Measurements from ENCODE around the gene RENBP.

Gene RENBP

DNA sequence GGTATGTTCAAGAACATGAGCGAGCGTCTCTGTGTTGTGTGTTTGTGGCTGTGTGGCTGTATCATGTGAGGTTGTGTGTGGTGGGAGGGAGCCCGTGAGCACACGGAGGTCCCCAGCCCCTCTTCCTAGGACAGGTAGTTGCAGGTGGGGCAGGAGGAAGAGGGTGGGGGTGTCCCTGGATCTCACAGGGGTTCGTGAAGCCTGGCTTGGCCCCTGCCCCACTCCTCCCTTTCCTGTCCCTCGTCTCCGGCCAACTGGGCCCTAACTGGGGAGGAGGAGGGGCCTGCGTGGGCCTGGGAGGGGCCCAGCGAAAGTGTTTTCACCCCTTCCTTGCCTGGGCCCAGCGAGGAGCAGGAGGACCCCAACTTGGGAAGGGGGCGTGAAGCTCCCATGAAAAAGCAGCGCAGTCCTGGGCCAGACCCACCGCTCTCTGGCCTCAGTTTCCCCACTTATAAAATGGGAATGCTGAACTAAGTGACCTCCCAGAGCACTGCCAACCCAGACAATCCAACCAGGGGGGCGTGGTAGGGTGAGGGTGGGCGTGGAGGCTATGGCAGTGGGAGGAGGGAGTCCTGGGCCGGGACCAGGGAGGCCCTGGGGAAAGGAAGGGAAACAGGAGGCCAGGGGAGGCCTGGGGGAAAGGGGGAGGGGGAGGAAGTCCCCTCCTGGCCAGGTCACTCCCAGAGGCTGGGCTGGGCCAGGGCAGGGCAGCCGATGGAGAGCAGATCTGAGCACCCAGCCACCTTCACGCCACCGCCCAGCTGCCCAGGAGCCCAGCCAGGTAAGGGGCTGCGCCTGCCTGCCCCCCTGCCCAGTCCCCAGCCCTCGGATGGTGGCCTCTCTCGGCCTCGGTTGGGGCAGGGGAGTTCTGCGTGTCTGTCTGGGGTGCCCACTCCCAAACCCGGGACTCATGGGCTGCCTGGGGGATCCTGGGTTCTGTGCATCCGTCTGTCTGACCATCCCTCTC, 40.2 kb downstream of the RENBP start, which contains the start of gene AVPR2:
TSS of gene AVPR2 (plus strand) at position 683 of the 967 bp plus-strand sequence. CDS start 473 bp downstream, outside the sequence.
- peaks cover 2% of the 10 kb centered on the region for H3K36me3 ChIP-seq (ENCODE audit: control insufficient read depth, insufficient read depth, low read length)
- TF ChIP-seq, protein P1, sequence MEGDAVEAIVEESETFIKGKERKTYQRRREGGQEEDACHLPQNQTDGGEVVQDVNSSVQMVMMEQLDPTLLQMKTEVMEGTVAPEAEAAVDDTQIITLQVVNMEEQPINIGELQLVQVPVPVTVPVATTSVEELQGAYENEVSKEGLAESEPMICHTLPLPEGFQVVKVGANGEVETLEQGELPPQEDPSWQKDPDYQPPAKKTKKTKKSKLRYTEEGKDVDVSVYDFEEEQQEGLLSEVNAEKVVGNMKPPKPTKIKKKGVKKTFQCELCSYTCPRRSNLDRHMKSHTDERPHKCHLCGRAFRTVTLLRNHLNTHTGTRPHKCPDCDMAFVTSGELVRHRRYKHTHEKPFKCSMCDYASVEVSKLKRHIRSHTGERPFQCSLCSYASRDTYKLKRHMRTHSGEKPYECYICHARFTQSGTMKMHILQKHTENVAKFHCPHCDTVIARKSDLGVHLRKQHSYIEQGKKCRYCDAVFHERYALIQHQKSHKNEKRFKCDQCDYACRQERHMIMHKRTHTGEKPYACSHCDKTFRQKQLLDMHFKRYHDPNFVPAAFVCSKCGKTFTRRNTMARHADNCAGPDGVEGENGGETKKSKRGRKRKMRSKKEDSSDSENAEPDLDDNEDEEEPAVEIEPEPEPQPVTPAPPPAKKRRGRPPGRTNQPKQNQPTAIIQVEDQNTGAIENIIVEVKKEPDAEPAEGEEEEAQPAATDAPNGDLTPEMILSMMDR (IDR thresholded peaks at IDR 0.05; ENCODE audit: insufficient read depth, low read length, poor library complexity, severe bottlenecking), result no peak
- H3K27me3 ChIP-seq (replicated peaks; ENCODE audit: control insufficient read depth, insufficient read depth, low read length), result no peaks in the 10 kb centered on the region
- no peak within 1 kb of the TSS for H3K4me3 ChIP-seq (replicated peaks; ENCODE audit: low read depth, low read length)
- no peak for DNase-seq (ENCODE audit: extremely low read depth, insufficient read length)

DNA sequence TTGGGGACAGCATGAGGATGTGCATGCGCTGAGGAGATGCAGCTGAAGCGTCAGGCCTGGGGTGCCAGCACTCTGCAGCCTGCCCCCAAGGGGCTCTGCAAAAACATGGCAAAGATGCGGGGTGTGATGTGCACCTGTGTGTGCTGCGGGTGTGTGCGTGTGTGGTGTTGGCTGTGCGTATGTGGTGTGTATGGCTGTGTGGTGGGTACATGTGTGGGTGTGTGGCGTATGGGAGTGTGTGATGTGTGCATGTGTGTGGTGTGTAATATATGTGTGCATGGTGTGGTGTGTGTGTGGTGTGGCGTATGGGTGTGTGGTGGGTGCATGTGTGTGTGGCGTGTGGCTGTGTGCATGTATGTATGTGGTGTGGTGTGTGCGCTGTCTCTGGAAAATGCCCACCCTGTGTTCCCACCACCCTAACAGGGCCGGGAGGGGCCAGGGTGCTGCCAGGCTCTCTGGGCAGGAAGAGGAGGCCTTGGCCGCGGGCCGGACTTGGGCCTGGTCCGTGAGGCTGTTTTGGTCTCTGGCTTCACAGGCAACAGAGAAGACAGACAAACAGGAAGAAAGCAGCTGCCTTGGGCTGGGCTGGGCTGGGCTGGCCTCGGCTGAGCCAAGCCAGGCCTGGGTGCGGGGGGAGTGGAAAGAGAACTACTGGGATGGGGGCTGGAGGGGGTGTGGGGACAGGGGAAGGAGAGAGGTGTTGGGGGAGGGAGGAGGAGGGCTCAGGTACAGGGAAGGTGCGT, 41.0 kb downstream of the RENBP start:
- DNase-seq (ENCODE audit: extremely low read depth, insufficient read length), result no peak
- TF ChIP-seq, protein P1 (IDR thresholded peaks at IDR 0.05; ENCODE audit: insufficient read depth, low read length, poor library complexity, severe bottlenecking), result no peak

DNA sequence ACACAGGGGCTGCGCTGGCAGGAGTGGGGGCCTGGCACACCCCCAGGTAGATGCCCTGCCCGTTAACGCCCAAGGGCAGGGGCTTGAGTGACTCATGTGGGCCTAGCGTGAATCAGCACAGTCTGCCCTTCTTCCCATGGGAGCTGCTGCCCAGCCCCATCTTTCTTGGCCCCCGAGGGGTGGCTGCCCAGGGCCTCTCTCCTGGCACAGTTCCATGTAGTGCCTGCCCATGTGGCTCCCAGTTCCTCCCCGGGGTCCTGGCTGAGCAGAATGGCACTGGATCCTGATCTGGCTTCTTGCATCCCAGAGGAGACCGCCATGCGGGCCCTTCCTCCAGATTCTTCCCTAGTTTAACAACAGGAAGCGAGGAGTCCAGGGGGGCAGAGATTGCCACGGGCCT, 42.1 kb downstream of the RENBP start:
- H3K36me3 ChIP-seq (ENCODE audit: control insufficient read depth, insufficient read depth, low read length), result peaks cover 2% of the 10 kb centered on the region
- no peaks in the 10 kb centered on the region for H3K27me3 ChIP-seq (replicated peaks; ENCODE audit: control insufficient read depth, insufficient read depth, low read length)
- TF ChIP-seq, protein P1 (IDR thresholded peaks at IDR 0.05; ENCODE audit: insufficient read depth, low read length, poor library complexity, severe bottlenecking), result no peak
- DNase-seq (ENCODE audit: extremely low read depth, insufficient read length), result no peak
- H3K4me3 ChIP-seq (replicated peaks; ENCODE audit: low read depth, low read length), result no peak overlapping the region

More for the DNA sequence above, 41.0 kb downstream of the RENBP start:
- Histone ChIP-seq H3K27me3 (replicated peaks; ENCODE audit: control insufficient read depth, insufficient read depth, low read length) (no peaks in the 10 kb centered on the region), H3K4me3 (replicated peaks; ENCODE audit: low read depth, low read length) (no peak overlapping the region), H3K36me3 (ENCODE audit: control insufficient read depth, insufficient read depth, low read length) (peaks cover 2% of the 10 kb centered on the region)

DNA sequence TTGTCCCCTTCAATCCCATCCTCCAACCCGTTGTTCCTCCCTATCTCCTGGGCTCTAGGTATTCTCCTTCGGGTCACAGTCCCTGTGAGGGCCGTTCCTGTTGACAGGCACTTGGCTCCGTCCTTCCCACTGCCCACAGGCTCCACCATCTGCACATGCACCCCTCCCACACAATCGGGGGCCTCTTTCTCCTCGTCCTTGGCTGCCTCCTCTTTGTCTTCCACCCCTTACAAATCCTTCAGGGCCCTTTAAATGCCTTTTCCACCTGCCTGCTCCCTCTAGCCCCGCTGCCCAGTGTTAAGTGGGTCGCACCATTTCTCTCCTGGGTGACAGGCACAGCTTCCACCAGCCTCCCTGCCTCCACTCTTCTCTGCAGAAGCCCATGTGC, 42.7 kb downstream of the RENBP start:
- H3K27me3 ChIP-seq (replicated peaks; ENCODE audit: control insufficient read depth, insufficient read depth, low read length), result no peaks in the 10 kb centered on the region

More for the DNA sequence above, 42.7 kb downstream of the RENBP start:
- no peak for DNase-seq (ENCODE audit: extremely low read depth, insufficient read length)
- Histone ChIP-seq H3K36me3 (ENCODE audit: control insufficient read depth, insufficient read depth, low read length) (no peaks in the 10 kb centered on the region; the same call in 1 of the 2 replicates), H3K4me3 (replicated peaks; ENCODE audit: low read depth, low read length) (no peak overlapping the region)
- TF ChIP-seq, protein P1 (IDR thresholded peaks at IDR 0.05; ENCODE audit: insufficient read depth, low read length, poor library complexity, severe bottlenecking), result no peak
